HFF-Myc (cell line): ENCODE results near the gene G2E3.
"Not testable (repeated sequence)": the region's sequence is repeated elsewhere in the genome, so short reads cannot be mapped to it uniquely, and the experiment has no call there.

Source experiments
- DNase-seq: peaks from one replicate; pipeline ENCODE4 v3.0.0-alpha.2; 2011; ENCODE audit warnings: low read depth; ENCODE audit errors: extremely low read depth
- H3K4me3 ChIP-seq: replicated peaks from 2 replicates; pipeline ENCODE4 v1.5.1; 2011; ENCODE audit warnings: low read depth, mild to moderate bottlenecking, control low read depth, low read length
- CTCF ChIP-seq: IDR thresholded peaks from 2 replicates; pipeline ENCODE4 v1.5.1; 2012; ENCODE audit warnings: mild to moderate bottlenecking, low read depth, low read length, control low read depth; ENCODE audit errors: missing control alignments

Gene G2E3

GRCh38 chr14:30600922-30601918 is 42.3 kb downstream of the G2E3 start:
- no peak for TF ChIP-seq CTCF
- no peak overlapping the region for H3K4me3 ChIP-seq
- no peak for DNase-seq

- TF ChIP-seq CTCF = no peak
- H3K4me3 ChIP-seq = no peak overlapping the region
- no peak for DNase-seq
Observed at GRCh38 chr14:30603402-30603801, 44.4 kb downstream of the G2E3 start.

- H3K4me3 ChIP-seq, DNase-seq: not testable (repeated sequence)
Observed at GRCh38 chr14:30604696-30605095, 45.7 kb downstream of the G2E3 start.

GRCh38 chr14:30607156-30607780 is 48.3 kb downstream of the G2E3 start:
- H3K4me3 ChIP-seq = no peak overlapping the region
- no peak for DNase-seq
- TF ChIP-seq CTCF = no peak

GRCh38 chr14:30608533-30609006 is 49.6 kb downstream of the G2E3 start:
- no peak for TF ChIP-seq CTCF
- no peak for DNase-seq

GRCh38 chr14:30610787-30611343 is 51.9 kb downstream of the G2E3 start:
- TF ChIP-seq CTCF = peak; percentile 32
- no peak for DNase-seq
- H3K4me3 ChIP-seq = no peak overlapping the region

More at GRCh38 chr14:30608533-30609006, 49.6 kb downstream of the G2E3 start:
- H3K4me3 ChIP-seq = no peak overlapping the region

GRCh38 chr14:30614155-30614554 is 55.2 kb downstream of the G2E3 start:
- no peak for TF ChIP-seq CTCF
- DNase-seq = no peak
- H3K4me3 ChIP-seq = no peak overlapping the region
